Right lobe of liver (tissue), 4 donors: ENCODE data around the gene NES.

Experiments used
- POLR2A ChIP-seq: fragments of 450-650 bp; IDR thresholded peaks from one replicate; pipeline ENCODE4 v1.6.1; 2017; ENCODE audit warnings: antibody characterized with exemption, mild to moderate bottlenecking
- TF ChIP-seq, protein P1 (sequence below), 4 donors: fragments of 200-600 bp in 3 of 4; fragments of 450-650 bp in 1 of 4; IDR thresholded peaks; one replicate each; pipeline versions ENCODE4 v1.5.1 to v1.8.0; 2016 to 2022; ENCODE audit warnings: antibody characterized with exemption in 4 of 4, mild to moderate bottlenecking in 2 of 4
- donor health status: DM: no; HTN: no; CAD: no.
- donor health status: DM: no; HTN: no; CAD: no.
- donor health status: DM: no; HTN: yes; CAD: no.

DNA sequence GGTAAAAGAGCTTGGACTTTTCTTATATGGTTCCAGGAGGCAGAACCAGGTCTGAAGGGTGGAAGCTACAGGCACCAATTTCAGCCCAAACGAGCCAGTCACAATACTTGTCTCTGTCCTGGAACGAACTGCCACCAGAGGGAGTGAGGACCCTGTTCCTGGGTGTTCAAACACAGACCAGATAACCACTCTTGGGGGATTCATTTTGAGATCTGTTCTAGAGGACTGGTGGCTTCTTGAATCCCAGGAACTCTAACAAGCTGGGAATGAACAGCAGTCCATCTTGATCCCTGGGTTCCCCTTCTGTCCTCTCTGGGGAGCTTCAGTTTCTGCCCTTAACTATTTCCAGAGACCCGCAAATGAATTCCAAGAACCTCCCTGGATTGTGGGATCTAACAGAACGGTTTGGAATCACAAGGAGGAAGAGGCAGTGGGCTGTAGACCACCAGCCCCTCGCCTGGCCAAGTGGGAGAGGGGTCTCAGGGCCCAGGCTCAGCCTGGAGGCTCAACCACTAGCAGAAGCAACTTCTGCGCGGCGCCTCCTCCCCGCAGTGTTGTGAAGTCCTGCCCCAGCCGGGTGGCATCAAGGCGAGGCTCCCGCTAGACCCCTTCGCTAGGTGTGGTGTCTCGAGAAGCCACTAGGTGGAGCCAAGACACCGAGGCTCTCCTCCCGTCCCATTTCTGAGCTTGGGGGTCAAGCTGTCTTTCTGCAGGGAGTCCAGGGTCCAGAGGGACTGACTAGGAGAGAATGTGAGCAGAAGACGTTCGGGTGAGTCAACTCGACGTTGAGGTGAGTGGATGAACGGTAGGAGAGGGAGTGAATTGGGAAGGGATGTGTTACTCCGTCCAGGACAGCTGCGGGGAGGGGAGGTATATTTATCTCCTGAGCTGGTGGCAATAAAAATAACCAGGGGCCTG, 12.1 kb upstream of the NES start:
- TF ChIP-seq, protein P1, sequence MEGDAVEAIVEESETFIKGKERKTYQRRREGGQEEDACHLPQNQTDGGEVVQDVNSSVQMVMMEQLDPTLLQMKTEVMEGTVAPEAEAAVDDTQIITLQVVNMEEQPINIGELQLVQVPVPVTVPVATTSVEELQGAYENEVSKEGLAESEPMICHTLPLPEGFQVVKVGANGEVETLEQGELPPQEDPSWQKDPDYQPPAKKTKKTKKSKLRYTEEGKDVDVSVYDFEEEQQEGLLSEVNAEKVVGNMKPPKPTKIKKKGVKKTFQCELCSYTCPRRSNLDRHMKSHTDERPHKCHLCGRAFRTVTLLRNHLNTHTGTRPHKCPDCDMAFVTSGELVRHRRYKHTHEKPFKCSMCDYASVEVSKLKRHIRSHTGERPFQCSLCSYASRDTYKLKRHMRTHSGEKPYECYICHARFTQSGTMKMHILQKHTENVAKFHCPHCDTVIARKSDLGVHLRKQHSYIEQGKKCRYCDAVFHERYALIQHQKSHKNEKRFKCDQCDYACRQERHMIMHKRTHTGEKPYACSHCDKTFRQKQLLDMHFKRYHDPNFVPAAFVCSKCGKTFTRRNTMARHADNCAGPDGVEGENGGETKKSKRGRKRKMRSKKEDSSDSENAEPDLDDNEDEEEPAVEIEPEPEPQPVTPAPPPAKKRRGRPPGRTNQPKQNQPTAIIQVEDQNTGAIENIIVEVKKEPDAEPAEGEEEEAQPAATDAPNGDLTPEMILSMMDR (IDR thresholded peaks at IDR 0.05): peak; percentile 85 to 90 (median 87)
- no peak for TF ChIP-seq POLR2A
